ENCODE results near the gene SLK. TPM values are rescaled to one million over a fixed set of nuclear protein-coding genes. Genes with fewer than 3 reads are reported as not detected.

SLK gene
- polyA plus RNA-seq, 1 of the 3 experiments (the other 2 are of a cell fraction), result 4.0 TPM

GRCh38 chr10:104021246-104021645, 54.3 kb downstream of the SLK start:
- no peak overlapping the region for H2AFZ ChIP-seq (ENCODE audit: low read depth)
- no peak for TF ChIP-seq REST (IDR thresholded peaks at IDR 0.05; ENCODE audit: low read depth, low read length)
- TF ChIP-seq FOXM1 (IDR thresholded peaks at IDR 0.05; ENCODE audit: low read depth), result no peak
- no peak for TF ChIP-seq RCOR1 (IDR thresholded peaks at IDR 0.05; ENCODE audit: low read length)
- no peak for TF ChIP-seq USF2 (IDR thresholded peaks at IDR 0.05; ENCODE audit: borderline replicate concordance, low read depth, low read length)
- TF ChIP-seq RAD21 (IDR thresholded peaks at IDR 0.05; ENCODE audit: low read length), result no peak
- no peak for TF ChIP-seq JUND (IDR thresholded peaks at IDR 0.05)
- TF ChIP-seq GABPA (IDR thresholded peaks at IDR 0.05; ENCODE audit: low read depth), result no peak
- no peak for TF ChIP-seq SIN3A (IDR thresholded peaks at IDR 0.05; ENCODE audit: borderline replicate concordance, low read depth, low read length)
- TF ChIP-seq PBX3 (IDR thresholded peaks at IDR 0.05), result no peak
- TF ChIP-seq YY1 (IDR thresholded peaks at IDR 0.05; ENCODE audit: low read depth), result no peak
- TF ChIP-seq SMC3 (IDR thresholded peaks at IDR 0.05; ENCODE audit: low read depth, low read length), result no peak
- no peak for TF ChIP-seq FOSL2 (IDR thresholded peaks at IDR 0.05; ENCODE audit: borderline replicate concordance, low read depth)
- no peak for TF ChIP-seq TCF12 (IDR thresholded peaks at IDR 0.05)
- no peak for TF ChIP-seq TEAD4 (IDR thresholded peaks at IDR 0.05; ENCODE audit: borderline replicate concordance, insufficient read depth)
- no peak for TF ChIP-seq GATA2 (CRISPR knock-in tag; IDR thresholded peaks at IDR 0.05)
- TF ChIP-seq CHD2 (IDR thresholded peaks at IDR 0.05; ENCODE audit: low read length, partially characterized antibody), result no peak
- no peak for TF ChIP-seq ZBTB33 (IDR thresholded peaks at IDR 0.05; ENCODE audit: borderline replicate concordance, low read depth)
- no peak for TF ChIP-seq POLR2AphosphoS5 (IDR thresholded peaks at IDR 0.05; ENCODE audit: low read depth, low read length)
- no peak for TF ChIP-seq IRF3 (IDR thresholded peaks at IDR 0.05; ENCODE audit: low read depth, low read length)
- no peak for TF ChIP-seq MXI1 (IDR thresholded peaks at IDR 0.05; ENCODE audit: low read depth, low read length)
- peaks cover 16% of the 10 kb centered on the region for H3F3A ChIP-seq (replicated peaks; ENCODE audit: insufficient read depth)
- H3K4me3 ChIP-seq (ENCODE audit: low read depth in 2 of 2, low read length in 1 of 2), result no peak overlapping the region
- no peak overlapping the region for H3K9ac ChIP-seq
- no peak for DNase-seq
- H3K27me3 ChIP-seq (ENCODE audit: insufficient read depth), result no peaks in the 10 kb centered on the region
- WGBS (ENCODE audit: low lambda C conversion rate), result 100% methylated on average over 1 of the region's 1 CpG
- H3K36me3 ChIP-seq (replicated peaks in 1 of 2; ENCODE audit: control insufficient read depth in 1 of 2, insufficient read depth in 2 of 2, low read length in 1 of 2), result peaks cover 71 to 78% of the 10 kb centered on the region in 2 experiments
- no peaks in the 10 kb centered on the region for H4K20me1 ChIP-seq (ENCODE audit: insufficient read depth)
- H3K27ac ChIP-seq (ENCODE audit: low read depth in 2 of 2, low read length in 1 of 2), result peak overlapping the region in 1 of 2 experiments; percentile 49; a peak in 1 of 4 replicates
- H3K9me2 ChIP-seq, result no peaks in the 10 kb centered on the region
- CTCF ChIA-PET, result interaction anchor here (1.3 to 1.5 kb wide), 2 partner anchors 24 to 136 kb away, joined by 3 to 5 read pairs; no protein-coding TSS in a partner anchor
- peaks cover 0 to 3% of the 10 kb centered on the region in 2 experiments; a peak in 2 of 4 replicates for H3K4me1 ChIP-seq (ENCODE audit: control insufficient read depth in 1 of 2, insufficient read depth in 2 of 2, low read depth in 1 of 2, low read length in 1 of 2)
- POLR2A ChIA-PET, result no interaction called here
- H3K9me3 ChIP-seq, result no peaks in the 10 kb centered on the region
- H3K79me2 ChIP-seq (ENCODE audit: insufficient read depth), result no peaks in the 10 kb centered on the region
- no peak overlapping the region for H3K4me2 ChIP-seq
